UCSD-AML1 (cell line): ENCODE results near the gene NFATC2.
A peak's percentile ranks its signal among the peaks of the same experiment; 100 is the strongest.

Source experiments
- DNase-seq: peaks from one replicate; lab custom pipeline; 2025; ENCODE audit not compliant: unreplicated experiment; lab: John Stamatoyannopoulos, UW

The NFATC2 gene

GRCh38 chr20:51380401-51381385 is 161.8 kb downstream of the NFATC2 start:
- no peak for DNase-seq

DNA sequence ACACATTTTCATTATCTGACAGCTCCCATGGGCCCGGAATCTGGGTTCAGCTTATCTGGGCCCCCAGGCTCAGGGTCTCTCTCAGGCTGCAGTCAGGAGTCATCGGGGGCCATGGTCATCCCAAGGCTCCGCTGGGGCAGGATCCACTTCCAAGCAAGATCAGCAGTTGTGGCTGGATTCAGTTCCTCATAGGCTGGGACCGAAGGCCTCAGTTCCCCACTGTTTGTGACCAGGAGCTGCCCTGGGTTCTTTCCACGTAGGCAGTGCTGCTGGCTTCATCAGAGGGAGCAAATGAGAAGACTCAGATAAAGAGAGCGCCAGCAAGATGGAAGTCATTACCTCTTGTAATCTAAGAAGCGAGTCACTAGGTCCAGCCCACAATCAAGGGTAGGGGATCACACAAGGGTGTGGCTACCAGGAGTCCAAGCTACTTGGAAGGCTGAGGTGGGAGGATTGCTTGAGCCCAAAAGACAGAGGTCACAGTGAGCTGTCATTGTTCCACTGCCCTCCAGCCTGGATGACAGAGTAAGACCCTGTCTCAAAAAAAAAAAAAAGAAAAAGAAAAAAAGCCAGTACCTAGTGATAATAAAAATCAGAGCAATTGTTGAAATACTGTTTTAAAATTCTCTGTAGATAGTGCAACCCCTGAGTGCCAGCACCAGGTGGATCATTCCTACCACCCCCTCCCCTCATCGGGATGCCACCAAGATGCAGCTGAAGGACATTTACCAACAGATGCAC is 162.7 kb downstream of the NFATC2 start:
- DNase-seq, result no peak

DNA sequence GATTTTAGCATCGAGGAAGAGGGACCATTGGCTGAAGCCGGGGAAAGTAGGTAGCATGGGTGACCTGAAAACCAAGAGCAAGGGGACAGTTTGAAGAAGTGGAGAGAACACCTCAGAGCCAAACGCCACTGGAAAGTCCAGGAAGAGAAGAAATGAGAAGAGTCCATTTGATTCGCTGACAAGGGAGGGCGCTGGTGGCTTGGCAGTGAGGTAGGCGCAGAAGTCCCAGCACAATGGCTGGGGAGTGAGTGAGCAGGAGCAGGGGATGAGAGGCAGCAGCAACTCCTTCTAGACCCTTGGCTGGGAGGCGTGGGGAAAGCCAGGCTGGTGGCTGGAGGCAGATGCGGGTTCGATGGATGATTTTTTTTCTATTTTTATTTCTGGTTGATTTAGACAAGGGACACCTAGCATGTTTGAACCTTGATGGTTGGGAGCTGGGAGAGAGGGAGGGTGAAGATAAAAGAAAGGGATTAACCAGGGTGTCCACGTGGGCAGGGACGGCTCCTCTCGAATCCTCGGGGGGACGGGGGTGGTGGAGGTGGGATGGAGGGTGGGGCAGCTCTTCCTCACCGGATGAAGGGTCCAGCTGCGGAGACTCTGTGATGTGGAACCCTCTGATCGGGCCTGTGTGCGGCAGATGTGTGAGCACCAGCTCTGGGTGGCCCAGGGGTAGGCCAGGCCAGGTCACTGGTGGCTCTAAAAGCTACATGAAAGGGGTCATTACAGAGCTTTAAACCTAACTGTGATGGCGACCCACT is 164.2 kb downstream of the NFATC2 start:
- DNase-seq, result peak; percentile 33

DNA sequence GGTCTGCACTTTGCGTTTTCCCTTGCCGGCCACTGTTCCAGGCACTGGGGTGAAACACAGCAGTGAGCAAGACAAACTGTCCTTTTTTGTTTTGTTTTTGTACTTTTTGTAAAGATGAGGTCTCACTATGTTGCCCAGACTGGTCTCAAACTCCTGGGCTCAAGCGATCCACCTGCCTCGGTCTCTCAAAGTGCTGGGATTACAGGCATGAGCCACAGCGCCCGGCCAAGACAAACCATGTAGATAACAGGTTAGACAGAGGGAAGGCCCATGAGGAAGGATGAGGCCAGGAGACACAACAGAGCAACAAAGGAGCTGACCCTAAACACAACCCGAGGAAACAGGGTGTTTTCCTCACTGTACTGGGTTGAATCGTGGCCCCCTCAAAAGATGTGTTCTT is 165.4 kb downstream of the NFATC2 start:
- no peak for DNase-seq

DNA sequence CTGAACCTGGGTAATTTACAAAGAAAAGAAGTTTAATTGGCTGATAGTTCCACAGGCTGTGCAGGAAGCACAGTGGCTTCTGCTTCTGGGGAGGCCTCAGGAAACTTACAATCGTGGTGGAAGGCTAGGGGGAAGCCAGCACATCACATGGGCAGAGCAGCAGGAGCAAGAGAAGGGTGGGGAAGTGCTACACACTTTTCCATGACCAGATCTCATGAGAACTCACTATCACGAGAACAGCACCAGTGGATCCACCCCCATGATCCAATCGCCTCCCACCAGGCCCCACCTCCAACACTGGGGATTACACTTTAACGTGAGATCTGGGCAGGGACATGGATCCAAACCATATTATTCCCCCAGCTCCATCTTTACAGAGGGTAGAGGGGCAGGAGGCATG is 166.4 kb downstream of the NFATC2 start:
- peak; percentile 38 for DNase-seq

GRCh38 chr20:51375561-51375960 is 167.0 kb downstream of the NFATC2 start:
- no peak for DNase-seq

DNA sequence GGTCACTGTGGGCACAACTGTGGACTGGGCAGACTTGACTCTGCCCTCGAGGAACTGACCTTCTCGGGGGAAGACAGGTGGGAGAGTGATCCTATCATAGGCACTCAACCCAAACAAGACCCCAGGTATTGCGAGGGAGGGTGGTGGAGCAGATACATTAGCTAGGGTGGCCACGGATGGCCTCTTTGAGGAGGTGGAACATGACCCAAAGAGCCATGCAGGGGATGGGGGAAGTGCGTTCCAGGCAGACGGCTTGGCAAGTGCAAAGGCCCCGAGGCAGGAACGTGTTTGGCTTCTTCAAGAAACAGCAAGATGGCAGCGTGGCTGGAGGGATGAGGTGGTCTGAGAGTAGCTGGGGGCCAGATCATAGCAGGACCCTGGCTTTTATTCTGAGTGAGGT is 167.6 kb downstream of the NFATC2 start:
- no peak for DNase-seq

- no peak for DNase-seq
These were observed 168.1 kb downstream of the NFATC2 start for GRCh38 chr20:51374456-51374830.

- DNase-seq, result peak; percentile 27
These were observed 168.6 kb downstream of the NFATC2 start for GRCh38 chr20:51373713-51374455.

GRCh38 chr20:51372966-51373365 is 169.6 kb downstream of the NFATC2 start:
- DNase-seq, result no peak

DNA sequence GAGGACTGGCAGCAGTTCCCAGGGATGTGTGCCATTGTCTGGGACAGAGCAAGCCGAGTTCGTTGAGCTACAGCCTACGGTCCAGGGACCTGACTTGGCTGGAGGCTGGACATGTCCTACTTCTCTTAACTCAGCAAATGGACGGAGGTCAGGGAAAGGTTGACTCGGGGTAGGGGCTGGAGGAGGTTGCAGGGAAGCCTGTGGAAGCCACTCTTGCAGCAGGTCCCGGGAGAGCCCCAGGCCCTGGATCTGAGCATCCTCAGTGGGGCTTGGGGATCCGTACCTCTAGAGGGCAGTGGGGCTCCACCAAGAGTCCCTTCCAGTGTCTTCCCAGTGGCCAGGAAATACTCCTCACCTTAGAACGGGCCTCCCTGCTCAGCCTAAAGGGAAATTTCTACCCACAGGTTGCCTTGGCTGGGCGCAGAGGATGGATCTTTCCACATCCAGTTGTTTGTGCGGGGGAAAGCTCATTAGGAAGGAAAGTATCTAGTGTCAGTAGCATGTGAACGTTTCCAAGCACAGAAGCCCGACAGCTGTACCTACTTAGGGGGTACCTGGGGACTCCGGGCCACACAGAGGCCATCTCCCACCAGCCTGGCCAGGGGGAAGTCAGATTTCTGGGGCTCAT is 170.2 kb downstream of the NFATC2 start:
- DNase-seq, result peak; percentile 62

DNA sequence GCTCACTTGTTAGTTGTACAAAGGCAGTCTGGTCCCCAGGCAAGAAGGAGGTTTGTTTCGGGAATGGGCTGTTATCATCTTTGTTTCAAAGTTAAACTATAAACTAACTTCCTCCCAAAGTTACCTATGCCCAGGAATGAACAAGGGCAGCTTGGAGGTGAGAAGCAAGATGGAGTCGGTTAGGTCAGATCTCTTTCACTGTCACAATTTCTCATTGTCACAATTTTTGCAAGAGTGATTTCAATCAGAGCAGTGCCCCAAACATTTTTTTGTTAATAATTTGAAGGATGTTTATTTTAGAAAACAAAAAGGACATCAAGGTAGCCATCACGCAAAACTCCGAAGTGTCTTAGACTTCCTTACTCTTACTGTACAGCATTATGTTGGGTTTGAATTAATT is 170.8 kb downstream of the NFATC2 start:
- no peak for DNase-seq

- no peak for DNase-seq
These were observed 173.0 kb downstream of the NFATC2 start for GRCh38 chr20:51369503-51369902.

DNA sequence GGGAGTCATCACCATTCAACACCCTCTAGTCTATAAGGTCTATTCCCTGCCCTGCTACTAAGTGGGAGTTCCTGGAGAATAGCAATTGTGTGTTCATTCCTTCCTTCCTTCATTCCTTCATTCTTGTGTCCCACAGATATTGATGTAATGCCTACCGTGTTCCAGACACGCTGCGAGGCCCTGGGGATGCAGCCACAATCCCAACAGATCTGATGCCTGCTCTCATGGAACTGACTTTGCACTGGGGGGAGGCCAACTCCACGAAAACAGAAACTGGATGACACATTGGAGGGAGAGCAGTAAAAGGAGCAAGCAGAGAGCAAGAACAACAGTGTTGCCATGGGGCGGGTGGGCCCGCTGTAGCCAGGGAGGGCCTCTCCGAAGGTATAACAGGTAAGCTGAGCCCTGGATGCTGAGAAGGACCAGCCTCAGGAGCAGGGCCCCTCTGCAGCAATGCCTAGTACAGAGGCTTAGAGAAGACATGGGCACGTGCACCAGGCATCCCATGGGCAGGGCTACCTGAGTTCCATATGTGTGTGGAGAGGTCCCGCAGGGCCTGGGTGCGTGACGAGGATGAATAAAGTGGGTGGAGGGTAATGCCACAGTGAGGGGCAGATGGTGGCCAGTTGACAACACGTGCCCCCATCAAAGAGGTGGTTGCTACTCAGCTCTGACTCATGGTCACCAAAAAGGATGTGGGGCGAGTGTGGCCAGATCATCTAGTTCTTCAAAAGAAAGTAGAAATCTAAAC is 173.9 kb downstream of the NFATC2 start:
- DNase-seq, result no peak

DNA sequence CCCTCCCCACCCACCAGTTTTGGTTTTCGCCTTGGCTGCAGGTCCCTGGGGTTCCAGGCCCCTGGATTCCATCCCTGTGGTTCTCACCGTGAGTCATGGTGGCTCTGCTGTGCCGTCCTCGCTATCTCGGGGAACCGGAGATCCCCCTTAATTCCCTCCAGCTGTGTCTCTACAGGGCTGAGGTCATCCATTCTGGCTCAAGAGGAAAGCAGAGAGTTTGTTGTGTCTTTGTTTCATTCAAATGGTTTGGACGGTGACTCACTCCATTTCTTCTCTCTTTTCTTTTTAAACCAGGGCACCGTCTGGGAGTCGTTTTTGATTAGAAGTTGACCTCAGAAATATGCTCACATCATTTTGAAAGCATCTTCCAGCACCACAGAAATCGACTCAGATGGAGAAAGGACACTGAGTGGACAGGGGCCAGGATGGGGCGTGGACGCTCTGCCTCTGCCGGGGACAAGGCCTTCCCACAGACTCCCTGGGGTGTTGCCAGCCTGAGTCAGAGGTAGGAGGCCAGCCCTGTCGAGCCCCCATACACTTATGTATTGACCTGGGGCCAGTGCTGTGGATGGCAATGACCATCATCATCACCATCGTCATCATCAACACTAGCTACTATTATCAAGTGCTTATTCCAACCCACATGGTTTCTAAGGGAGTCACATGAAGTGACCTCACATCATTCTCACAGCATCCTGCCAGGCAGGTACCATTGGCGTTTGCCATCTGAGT is 176.2 kb downstream of the NFATC2 start:
- no peak for DNase-seq

- no peak for DNase-seq
These were observed 176.8 kb downstream of the NFATC2 start for GRCh38 chr20:51365670-51366069.

DNA sequence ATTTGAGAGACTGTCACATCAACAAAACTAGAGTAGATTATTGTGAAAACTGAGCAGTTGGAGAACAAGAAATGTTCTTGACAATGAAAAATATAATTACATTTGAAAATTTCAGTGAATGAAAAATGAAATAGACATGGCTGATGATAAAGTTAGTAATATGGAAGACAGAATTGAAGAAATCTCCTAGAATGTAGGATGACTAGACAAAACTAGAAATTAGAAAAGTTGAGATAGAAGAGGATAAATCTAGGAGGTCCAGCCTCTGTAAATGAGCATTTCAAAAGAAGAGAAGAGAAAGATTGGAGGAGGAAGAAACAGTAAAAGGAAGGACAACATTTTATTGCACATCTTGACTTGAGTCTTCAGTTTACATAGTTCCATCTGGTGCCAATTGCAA is 178.7 kb downstream of the NFATC2 start:
- no peak for DNase-seq

GRCh38 chr20:51363378-51363777 is 179.1 kb downstream of the NFATC2 start:
- DNase-seq, result no peak

DNA sequence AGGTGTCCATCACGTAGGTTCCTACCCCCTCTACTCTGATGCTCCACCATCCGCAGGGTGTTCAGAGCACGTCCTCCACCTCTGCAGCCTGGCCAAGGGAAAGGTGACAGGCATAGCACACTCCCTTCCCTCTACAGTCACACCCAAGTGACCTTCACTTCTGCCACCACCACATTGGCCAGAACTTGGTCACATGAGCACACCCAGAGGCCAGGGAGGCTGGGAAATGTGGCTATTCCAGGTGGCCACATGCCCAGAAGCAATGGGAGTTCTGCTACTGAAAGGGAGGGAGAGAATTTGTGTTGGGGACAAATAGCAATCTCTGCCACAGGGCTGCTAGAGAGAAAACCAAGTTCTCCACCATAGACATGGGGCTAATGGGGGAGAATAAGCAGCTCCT is 180.3 kb downstream of the NFATC2 start:
- no peak for DNase-seq
